ENCODE data around the gene NUBPL. TPM values are rescaled to one million over a fixed set of nuclear protein-coding genes. Genes with fewer than 3 reads are reported as not detected.

Gene NUBPL
- total RNA-seq, 1 experiment from 2014 or later = 11.6 TPM

- H3K9me3 Mint-ChIP-seq = peaks cover 58% of the 10 kb centered on the region
- no peak overlapping the region for H3K4me3 Mint-ChIP-seq
- ChIA-PET CTCF (no interaction called here), POLR2A (no interaction called here)
- no peaks in the 10 kb centered on the region for H3K27me3 Mint-ChIP-seq (ENCODE audit: low read depth)
- no peak for DNase-seq (ENCODE audit: low spot score)
- peaks cover 30% of the 10 kb centered on the region for H3K36me3 Mint-ChIP-seq
- ATAC-seq = no peak
- TF ChIP-seq CREB1 (CRISPR knock-in tag; IDR thresholded peaks at IDR 0.05) (no peak), GTF2I (CRISPR knock-in tag; conservative IDR thresholded peaks at IDR 0.05) (no peak), AR (CRISPR knock-in tag; IDR thresholded peaks at IDR 0.05) (no peak), CBFB (CRISPR knock-in tag; IDR thresholded peaks at IDR 0.05; ENCODE audit: low read depth) (no peak), STAT6 (CRISPR knock-in tag; conservative IDR thresholded peaks at IDR 0.05; ENCODE audit: low read depth) (no peak), OVOL2 (CRISPR knock-in tag; IDR thresholded peaks at IDR 0.05; ENCODE audit: borderline replicate concordance) (no peak), ZNF423 (CRISPR knock-in tag; IDR thresholded peaks at IDR 0.05) (no peak), E2F4 (CRISPR knock-in tag; IDR thresholded peaks at IDR 0.05; ENCODE audit: borderline replicate concordance, low read depth) (no peak), ZNF425 (CRISPR knock-in tag; conservative IDR thresholded peaks at IDR 0.05) (no peak), MAX (CRISPR knock-in tag; IDR thresholded peaks at IDR 0.05) (no peak)
- H3K4me1 Mint-ChIP-seq = no peaks in the 10 kb centered on the region
- H3K27ac Mint-ChIP-seq = no peak overlapping the region
Measured at GRCh38 chr14:31777312-31777711, 216.1 kb downstream of the NUBPL start.

GRCh38 chr14:31781578-31781977 is 220.4 kb downstream of the NUBPL start:
- H3K27ac Mint-ChIP-seq = no peak overlapping the region
- POLR2A ChIA-PET = no interaction called here
- H3K9me3 Mint-ChIP-seq = peaks cover 75% of the 10 kb centered on the region
- TF ChIP-seq CREM (CRISPR knock-in tag; IDR thresholded peaks at IDR 0.05) (no peak), STAT6 (CRISPR knock-in tag; conservative IDR thresholded peaks at IDR 0.05; ENCODE audit: low read depth) (no peak), ZNF263 (CRISPR knock-in tag; IDR thresholded peaks at IDR 0.05; ENCODE audit: low read depth) (no peak), E2F1 (CRISPR knock-in tag; IDR thresholded peaks at IDR 0.05) (no peak), ZNF281 (CRISPR knock-in tag; IDR thresholded peaks at IDR 0.05) (no peak), NFYB (CRISPR knock-in tag; conservative IDR thresholded peaks at IDR 0.05; ENCODE audit: low read depth) (no peak), FOXP1 (CRISPR knock-in tag; IDR thresholded peaks at IDR 0.05; ENCODE audit: borderline replicate concordance) (no peak), PREB (CRISPR knock-in tag; IDR thresholded peaks at IDR 0.05; ENCODE audit: borderline replicate concordance) (no peak)

More at GRCh38 chr14:31781578-31781977, 220.4 kb downstream of the NUBPL start:
- DNase-seq (ENCODE audit: low spot score) (no peak), ATAC-seq (no peak)
- Mint-ChIP-seq H3K4me3 (no peak overlapping the region), H3K27me3 (ENCODE audit: low read depth) (no peaks in the 10 kb centered on the region), H3K4me1 (no peaks in the 10 kb centered on the region), H3K36me3 (peaks cover 46% of the 10 kb centered on the region)
- CTCF ChIA-PET = no interaction called here

Measured in WTC11 (cell line).